ENCODE data around the gene SUN2.

- TF ChIP-seq MAX (IDR thresholded peaks at IDR 0.05; ENCODE audit: low read depth, low read length) (no peak), CTCF (IDR thresholded peaks at IDR 0.05 in 2 of 3, conservative IDR thresholded peaks at IDR 0.05 in 1 of 3; ENCODE audit: control insufficient read depth in 2 of 3, extremely low read depth in 1 of 3, insufficient read depth in 1 of 3, low read depth in 3 of 3, low read length in 3 of 3) (no peak), JUNB (IDR thresholded peaks at IDR 0.05) (no peak), EZH2 (IDR thresholded peaks at IDR 0.05; ENCODE audit: borderline replicate concordance, control insufficient read depth, low read depth, low read length) (no peak), POLR2AphosphoS5 (IDR thresholded peaks at IDR 0.05; ENCODE audit: low read length) (no peak; the same call in 1 of the 2 replicates), SIN3A (IDR thresholded peaks at IDR 0.05; ENCODE audit: low read depth, low read length) (no peak), E4F1 (IDR thresholded peaks at IDR 0.05; ENCODE audit: borderline replicate concordance, partially characterized antibody) (no peak), ZNF207 (IDR thresholded peaks at IDR 0.05; ENCODE audit: borderline replicate concordance) (no peak), NR2F1 (conservative IDR thresholded peaks at IDR 0.05) (no peak), YY1 (IDR thresholded peaks at IDR 0.05; ENCODE audit: low read depth, low read length) (no peak), WRNIP1 (IDR thresholded peaks at IDR 0.05; ENCODE audit: borderline replicate concordance, low read depth, low read length) (no peak), ZBED1 (IDR thresholded peaks at IDR 0.05; ENCODE audit: borderline replicate concordance) (no peak), ZNF274 (IDR thresholded peaks at IDR 0.05; ENCODE audit: insufficient read depth, insufficient read length) (no peak)
Measured at GRCh38 chr22:38732251-38732815, 23.5 kb downstream of the SUN2 start.

All from GM12878 (cell line).